MG63 (cell line): ENCODE measurements around the gene RMND1. TPM values are rescaled to one million over a fixed set of nuclear protein-coding genes. Genes with fewer than 3 reads are reported as not detected.
A peak's percentile ranks its signal among the peaks of the same experiment; 100 is the strongest.
"Not testable (repeated sequence)": the region's sequence is repeated elsewhere in the genome, so short reads cannot be mapped to it uniquely, and the experiment has no call there.

Source experiments
- DNase-seq: peaks from one replicate; pipeline ENCODE4 v3.0.0-alpha.2; 2020
- H3K27me3 ChIP-seq: fragments of 250-450 bp; sonication (Bioruptor Pico); 2 replicates; pipeline ENCODE4 v1.5.1; 2020; ENCODE audit warnings: mild to moderate bottlenecking, moderate library complexity
- H3K36me3 ChIP-seq: fragments of 250-450 bp; sonication (Bioruptor Pico); 2 replicates; pipeline ENCODE4 v1.5.1; 2020; ENCODE audit warnings: mild to moderate bottlenecking, moderate library complexity
- H3K4me3 ChIP-seq: fragments of 250-450 bp; sonication (Bioruptor Pico); 2 replicates; pipeline ENCODE4 v1.5.1; 2020; ENCODE audit warnings: mild to moderate bottlenecking, moderate library complexity
- H3K9me3 ChIP-seq: fragments of 250-450 bp; sonication (Bioruptor Pico); 2 replicates; pipeline ENCODE4 v1.5.1; 2020; ENCODE audit warnings: mild to moderate bottlenecking, moderate library complexity
- total RNA-seq: library from RNA; depleted of rRNA; stranded (reverse); fragments of >200 nt; shearing (Covaris generic); gene quantifications from 2 replicates; pipeline ENCODE4 v1.2.3, GENCODE V29; 2014; ENCODE audit warnings: low replicate concordance

RMND1 gene
- total RNA-seq, 1 experiment from 2014 or later = 23.5 TPM

DNA sequence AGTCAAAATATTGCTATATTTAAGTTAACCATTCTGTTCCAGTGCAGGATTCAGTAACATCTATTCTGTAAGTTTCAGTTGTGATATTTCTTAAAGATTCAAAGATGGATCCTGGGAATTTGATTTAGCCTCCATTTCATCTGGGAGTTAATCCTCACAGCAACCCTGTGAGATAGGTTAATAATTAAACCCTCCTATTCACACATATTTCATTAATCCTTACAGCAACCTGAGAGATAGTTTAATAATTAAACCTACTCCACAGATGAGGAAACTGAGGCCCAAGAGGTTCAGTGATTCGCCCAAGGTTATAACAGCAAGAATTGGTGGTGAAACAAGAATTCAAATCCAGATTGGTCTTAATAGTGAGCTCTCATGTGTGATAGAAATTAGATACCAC lies 49.7 kb downstream of the RMND1 start:
- no peak overlapping the region for H3K4me3 ChIP-seq
- no peak for DNase-seq
- H3K36me3 ChIP-seq = peaks cover 78% of the 10 kb centered on the region
- H3K27me3 ChIP-seq = no peaks in the 10 kb centered on the region
- H3K9me3 ChIP-seq = no peaks in the 10 kb centered on the region

DNA sequence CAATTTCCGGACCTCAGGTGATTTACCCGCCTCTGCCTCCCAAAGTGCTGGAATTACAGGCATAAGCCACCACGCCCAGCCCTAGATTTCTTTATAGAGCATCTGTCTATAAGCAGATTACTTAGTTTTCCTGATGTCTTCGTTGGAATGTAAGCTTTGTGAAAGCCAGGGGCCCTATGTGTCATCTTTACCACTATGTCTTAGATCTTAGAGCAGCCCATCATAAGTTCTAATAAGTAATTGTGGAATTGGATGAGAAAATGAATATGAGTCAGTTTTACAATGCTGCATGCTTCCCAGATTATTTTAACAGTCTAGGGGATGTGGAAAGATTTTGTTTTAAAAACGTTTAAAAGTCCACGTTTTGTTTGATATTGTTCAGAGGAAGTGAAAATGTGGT lies 51.5 kb downstream of the RMND1 start:
- peaks cover 76% of the 10 kb centered on the region for H3K36me3 ChIP-seq
- H3K27me3 ChIP-seq = no peaks in the 10 kb centered on the region
- no peaks in the 10 kb centered on the region for H3K9me3 ChIP-seq
- no peak overlapping the region for H3K4me3 ChIP-seq
- peak; percentile 28 for DNase-seq

DNA sequence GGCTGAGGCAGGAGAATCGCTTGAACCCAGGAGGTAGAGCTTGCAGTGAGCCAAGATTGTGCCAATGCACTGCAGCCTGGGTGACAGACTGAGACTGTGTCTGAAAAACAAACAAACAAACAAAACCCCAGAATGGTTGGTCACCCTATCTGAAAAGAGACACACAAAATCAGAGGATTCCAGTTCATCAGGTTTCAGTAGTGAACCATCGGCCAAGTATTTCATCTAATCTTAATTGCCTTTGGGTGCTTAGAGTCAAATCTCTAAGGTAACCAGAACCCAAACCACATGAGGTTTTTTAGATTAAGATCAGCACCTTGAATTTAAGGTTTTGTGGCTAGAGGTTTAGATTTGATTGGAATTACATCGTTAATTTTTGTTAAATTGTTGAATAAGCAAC lies 52.2 kb downstream of the RMND1 start:
- no peak for DNase-seq
- no peaks in the 10 kb centered on the region for H3K27me3 ChIP-seq
- H3K4me3 ChIP-seq = no peak overlapping the region
- H3K9me3 ChIP-seq = no peaks in the 10 kb centered on the region
- peaks cover 72% of the 10 kb centered on the region for H3K36me3 ChIP-seq

DNA sequence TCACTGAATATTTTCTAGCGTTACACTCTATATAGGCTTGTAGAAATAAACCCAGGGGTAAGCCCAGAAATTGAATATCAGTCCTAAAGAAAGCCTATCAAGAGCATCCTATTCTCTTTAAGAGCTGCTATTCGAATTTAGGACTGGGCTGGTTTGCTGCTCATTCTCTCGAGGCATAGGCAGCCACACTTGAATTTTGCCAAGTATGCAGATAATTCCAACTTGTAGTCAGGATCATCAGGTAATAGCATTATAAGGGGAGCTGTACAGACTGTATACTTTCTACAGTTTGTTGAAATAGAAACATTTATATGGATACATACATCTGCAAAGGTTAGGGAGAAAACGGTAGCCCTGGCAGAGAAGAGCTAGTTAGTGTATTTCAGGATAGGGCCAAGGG lies 58.5 kb downstream of the RMND1 start:
- Histone ChIP-seq H3K9me3 (no peaks in the 10 kb centered on the region), H3K36me3 (peaks cover 50% of the 10 kb centered on the region), H3K27me3 (no peaks in the 10 kb centered on the region), H3K4me3 (peak overlapping the region; percentile 91; the same call in 1 of the 2 replicates)
- DNase-seq = no peak

DNA sequence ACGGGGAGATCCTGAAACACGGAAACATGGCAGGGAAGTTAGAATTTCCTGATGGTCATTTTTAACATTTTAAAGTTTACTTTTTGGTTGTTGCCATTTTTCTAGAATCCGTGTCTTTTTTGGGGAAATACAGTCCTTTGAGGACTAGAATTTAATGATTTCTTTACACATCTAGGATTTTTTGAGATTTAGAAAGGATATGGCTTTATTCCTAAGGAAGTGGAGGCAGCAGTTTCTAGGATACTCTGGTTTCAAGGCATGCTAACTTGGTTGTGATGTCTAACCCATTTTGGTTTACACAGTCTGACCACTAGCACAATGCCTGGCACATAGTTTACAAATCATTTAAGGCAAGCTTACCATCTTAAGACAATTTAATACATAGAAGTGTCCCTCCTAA lies 59.5 kb downstream of the RMND1 start:
- Histone ChIP-seq H3K9me3 (no peaks in the 10 kb centered on the region), H3K36me3 (peaks cover 52% of the 10 kb centered on the region), H3K27me3 (no peaks in the 10 kb centered on the region), H3K4me3 (peak overlapping the region; percentile 91)
- DNase-seq = no peak

DNA sequence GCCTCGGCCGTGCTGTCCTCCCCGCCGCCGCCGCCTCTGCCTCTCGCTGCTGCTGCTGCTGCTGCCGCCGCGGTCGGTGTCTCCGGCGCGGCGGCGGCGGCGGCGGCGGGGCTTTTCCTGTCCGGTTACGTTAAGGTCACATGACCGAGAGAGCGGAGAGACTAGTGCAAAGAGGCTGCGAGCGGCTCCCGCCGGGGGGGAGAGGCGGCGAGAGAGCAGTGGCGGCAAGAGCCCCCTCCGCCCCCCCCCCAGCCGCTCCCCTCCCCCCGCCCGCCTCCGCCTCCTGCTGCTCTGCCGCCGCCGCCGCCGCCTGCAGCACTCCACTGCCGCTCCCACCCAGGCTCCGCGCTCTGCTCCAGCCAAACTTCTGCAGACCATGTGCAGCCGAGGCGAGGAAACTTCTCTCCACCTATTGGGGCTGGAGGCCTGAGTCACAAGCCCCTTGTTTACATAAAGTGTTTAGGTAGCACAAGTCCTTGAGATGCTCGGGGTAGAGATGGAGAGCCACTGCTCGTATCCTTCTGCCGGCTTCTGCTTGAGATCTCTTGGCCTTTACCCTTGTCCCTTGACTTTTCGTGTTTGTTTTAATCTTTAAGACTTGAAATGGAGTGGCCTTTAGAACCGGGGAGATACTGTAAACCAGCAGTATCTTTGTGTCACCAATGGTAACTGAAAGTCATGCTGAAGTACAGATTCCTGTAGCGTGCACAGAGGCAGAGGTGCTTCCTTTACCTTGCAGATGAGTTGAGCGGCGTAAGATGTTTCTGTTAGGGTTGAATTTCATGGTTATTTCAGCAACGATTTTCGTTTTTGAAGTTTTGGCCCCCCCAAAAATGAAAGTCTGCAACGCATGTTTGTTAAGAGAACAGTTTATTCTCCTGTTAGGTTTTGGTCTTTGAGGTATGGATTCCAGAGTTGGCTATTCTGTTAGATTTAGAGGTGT lies 60.2 kb downstream of the RMND1 start, which contains the start of gene ZBTB2:
Gene ZBTB2, minus strand, starts transcription at position 89 of the 943 bp plus-strand sequence. CDS start 17,922 bp downstream, outside the sequence.
- H3K4me3 ChIP-seq = peak within 1 kb of the TSS; percentile 91
- H3K36me3 ChIP-seq = peaks cover 48% of the 10 kb centered on the region
- peak; percentile 77 for DNase-seq
- no peaks in the 10 kb centered on the region for H3K9me3 ChIP-seq
- H3K27me3 ChIP-seq = no peaks in the 10 kb centered on the region

DNA sequence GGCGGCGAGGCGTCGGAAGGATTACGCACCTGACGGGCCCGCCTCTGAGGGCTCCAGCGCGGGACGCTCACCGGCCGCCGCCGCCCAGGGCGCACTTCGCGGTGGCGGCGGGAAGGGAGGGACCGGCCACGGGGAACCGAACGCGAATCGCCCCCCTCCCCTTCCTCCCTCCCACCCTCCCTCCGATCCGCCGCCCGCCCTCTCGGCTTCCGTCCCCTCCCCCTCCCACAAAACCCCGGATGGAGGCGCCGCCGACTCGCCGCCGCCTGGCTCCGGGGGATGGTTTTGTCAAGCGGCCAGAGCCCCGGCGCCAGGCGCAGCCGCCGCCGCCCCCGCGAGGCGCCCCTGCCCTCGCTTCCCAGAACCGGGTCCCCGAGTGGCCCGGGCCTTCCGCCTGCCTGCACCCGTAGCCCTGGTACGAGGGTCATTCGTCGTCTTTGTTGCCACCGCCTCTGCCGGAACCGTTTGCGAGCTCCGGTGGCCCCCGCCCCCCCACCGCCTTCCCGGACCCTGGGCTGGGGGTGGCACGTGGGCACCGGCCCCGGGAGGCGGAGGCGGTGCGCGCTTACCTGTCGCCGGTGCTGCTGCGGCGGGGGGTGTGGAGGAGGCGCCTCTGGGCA lies 61.0 kb downstream of the RMND1 start:
- peak overlapping the region; percentile 91 for H3K4me3 ChIP-seq
- H3K9me3 ChIP-seq = no peaks in the 10 kb centered on the region
- peak; percentile 76 for DNase-seq
- peaks cover 46% of the 10 kb centered on the region for H3K36me3 ChIP-seq
- H3K27me3 ChIP-seq = no peaks in the 10 kb centered on the region

DNA sequence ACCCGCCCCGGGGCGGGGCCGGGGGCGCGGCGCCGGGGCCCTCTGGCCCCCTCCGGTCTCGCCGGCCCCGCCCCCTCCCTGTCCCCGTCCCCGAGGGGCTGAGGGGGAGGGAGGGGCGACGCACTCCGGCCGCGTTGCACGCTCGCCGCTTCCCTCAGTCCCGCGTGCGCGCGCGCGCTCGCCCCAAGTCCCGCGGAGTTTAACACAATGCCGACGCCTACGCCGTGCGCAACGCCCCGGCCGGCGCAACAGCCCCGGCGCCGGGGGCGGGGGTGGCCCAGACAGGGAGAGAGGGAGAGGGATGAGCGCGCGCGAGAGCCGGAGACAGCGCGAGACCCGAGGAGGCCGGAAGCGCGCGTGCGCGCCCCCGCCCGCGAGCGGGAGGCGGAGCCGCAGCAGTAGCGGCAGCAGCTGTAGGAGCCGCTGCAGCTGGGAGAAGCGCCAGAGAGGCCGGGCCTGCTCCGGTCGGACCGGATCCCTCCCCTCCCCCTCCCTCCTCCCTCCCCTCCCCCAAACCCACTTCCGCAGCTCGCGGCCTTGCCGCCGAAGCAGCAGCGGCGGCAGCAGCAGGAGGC lies 61.6 kb downstream of the RMND1 start:
- Histone ChIP-seq H3K27me3 (no peaks in the 10 kb centered on the region), H3K4me3 (peak overlapping the region; percentile 91), H3K36me3 (peaks cover 41% of the 10 kb centered on the region), H3K9me3 (no peaks in the 10 kb centered on the region)
- peak; percentile 98 for DNase-seq

DNA sequence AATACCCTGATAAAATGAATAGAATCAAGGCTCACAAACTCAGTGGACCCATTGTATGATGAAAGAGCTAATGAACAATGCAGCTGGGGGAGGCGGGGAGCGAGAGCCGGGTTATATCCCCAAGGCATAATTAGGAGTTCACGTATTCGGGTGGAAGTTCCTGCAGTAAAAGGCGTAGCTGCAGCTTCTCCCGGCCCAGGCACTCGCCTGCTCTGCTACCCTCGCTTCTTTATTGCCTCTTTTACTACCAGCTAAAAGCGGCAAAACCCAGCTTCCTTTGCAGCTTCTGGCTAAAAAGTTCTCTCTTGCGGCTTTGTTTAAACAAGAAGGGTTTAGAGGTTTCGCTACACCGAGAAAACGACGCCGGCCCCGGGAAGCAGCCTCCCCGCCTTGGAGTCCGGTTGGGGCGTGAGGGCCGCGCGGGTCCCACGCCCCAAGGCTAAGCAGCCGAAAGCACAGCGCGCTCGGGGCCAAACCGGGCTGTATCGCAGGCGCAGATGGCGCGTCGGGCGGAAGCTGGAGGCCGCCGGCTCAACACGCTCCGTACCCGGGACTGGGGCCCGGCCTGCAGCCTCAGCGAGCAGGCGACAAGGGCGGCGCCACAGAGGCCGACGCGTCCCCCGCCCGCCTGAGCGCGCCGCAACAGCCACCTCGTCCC lies 62.2 kb downstream of the RMND1 start:
- Histone ChIP-seq H3K4me3 (peak overlapping the region; percentile 86), H3K9me3 (no peaks in the 10 kb centered on the region), H3K27me3 (no peaks in the 10 kb centered on the region), H3K36me3 (peaks cover 38% of the 10 kb centered on the region)
- peak; percentile 59 for DNase-seq

DNA sequence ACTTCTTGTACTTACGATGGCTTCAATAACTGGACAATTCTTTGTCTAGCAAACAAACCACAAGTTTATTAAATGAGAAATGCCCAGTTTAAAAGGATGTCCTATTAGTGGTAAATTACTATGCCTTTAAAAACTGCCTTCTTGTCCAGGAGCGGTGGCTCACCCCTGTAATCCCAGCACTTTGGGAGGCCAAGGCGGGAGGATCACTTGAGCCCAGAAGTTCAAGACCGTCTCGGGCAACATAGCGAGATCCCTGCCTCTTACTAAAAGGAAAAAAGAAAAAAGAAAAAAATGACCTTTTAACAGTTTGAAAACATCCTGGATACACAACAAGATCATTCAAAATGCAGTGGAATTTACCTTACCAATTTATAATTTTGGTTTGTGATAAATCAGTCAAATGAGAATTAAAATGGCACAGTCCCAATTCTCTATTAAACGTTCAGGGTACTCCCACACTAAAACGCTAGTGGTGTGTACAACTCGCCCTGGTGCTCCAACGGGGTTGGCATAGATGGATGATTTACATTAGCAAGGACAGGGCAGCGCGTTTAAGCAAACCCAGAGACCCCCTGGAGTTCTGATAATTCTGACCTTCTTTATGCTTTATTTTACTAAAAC lies 62.8 kb downstream of the RMND1 start:
- H3K36me3 ChIP-seq = peaks cover 39% of the 10 kb centered on the region
- H3K9me3 ChIP-seq = no peaks in the 10 kb centered on the region
- H3K27me3 ChIP-seq = no peaks in the 10 kb centered on the region
- peak overlapping the region; percentile 86 for H3K4me3 ChIP-seq
- DNase-seq = no peak

DNA sequence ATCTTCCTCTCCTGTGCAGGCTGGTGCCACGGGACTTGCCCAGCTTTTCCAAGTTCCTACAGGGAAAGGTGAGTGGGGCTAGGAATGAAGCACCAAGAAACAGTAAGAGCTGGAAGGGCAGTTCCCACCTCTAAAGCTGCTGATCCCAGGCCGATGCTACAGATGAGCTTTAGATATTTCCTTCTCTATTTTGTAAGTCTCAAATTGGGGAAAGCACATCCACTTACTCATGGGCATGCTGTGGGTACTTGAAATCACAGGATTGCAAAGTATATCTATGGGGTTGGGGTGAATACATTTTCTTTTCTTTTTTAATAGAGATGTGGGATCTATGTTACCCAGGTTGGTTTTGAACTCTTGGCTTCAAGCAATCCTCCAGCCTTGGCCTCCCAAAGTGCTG lies 63.7 kb downstream of the RMND1 start:
- Histone ChIP-seq H3K4me3 (no peak overlapping the region), H3K9me3 (no peaks in the 10 kb centered on the region), H3K36me3 (peaks cover 33% of the 10 kb centered on the region), H3K27me3 (no peaks in the 10 kb centered on the region)
- DNase-seq = no peak

DNA sequence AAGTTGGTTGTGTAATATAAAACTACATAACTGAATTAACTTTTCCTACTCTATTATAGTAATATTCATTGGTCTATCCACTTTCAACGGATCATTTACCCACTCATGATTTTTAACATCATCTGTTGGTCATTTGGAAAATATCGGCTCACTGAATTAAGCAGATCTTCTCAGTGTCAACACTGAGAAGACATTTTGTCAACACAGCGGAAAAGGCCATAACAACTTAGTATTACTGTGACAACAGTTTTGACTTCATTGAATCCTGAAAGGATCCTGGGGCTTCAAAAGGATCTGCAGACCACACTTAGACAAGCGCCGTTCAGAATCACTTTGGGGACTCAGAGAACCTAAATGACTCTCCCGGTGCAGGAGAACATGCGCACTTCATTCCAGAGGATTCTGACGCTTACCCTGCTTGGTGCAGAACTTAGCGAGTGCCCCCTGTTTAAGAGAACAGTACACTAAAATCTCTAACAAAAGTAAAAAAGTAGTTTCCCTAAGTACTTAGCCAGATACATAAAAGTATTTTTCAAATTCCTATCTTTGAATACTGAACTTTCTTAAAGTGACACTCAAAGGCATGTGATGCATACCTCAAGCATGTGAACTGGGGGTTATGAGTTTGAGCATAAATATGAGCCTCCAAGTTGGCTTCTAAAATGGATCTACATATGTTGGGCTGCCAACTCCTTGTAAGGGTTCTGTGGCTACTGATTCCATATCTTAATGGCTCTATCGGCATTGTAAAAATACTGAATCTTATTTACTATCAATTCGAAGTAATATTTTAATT lies 64.6 kb downstream of the RMND1 start:
- DNase-seq = no peak
- Histone ChIP-seq H3K36me3 (peaks cover 25% of the 10 kb centered on the region), H3K27me3 (no peaks in the 10 kb centered on the region), H3K4me3 (no peak overlapping the region), H3K9me3 (no peaks in the 10 kb centered on the region)

DNA sequence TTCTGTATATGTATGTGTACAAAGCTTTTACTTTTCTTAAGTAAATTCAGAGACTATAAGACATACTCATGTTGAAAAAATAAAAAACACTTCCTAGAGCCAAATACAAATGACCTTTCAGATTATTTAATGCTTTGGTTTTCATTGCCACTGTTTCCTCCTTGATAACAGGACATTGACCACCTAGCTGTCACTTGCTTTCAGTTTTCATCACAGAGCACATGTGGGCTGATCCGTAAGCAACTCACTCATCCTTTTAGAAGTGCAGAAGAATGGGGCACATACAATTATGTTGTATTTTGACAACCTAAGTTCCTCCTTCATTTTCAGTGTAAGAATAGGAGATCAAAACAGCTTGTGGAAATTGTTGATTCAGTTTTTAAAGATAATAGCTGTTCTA lies 66.7 kb downstream of the RMND1 start:
- no peak overlapping the region for H3K4me3 ChIP-seq
- no peaks in the 10 kb centered on the region for H3K27me3 ChIP-seq
- DNase-seq = no peak
- H3K36me3 ChIP-seq = peaks cover 23% of the 10 kb centered on the region
- no peaks in the 10 kb centered on the region for H3K9me3 ChIP-seq

DNA sequence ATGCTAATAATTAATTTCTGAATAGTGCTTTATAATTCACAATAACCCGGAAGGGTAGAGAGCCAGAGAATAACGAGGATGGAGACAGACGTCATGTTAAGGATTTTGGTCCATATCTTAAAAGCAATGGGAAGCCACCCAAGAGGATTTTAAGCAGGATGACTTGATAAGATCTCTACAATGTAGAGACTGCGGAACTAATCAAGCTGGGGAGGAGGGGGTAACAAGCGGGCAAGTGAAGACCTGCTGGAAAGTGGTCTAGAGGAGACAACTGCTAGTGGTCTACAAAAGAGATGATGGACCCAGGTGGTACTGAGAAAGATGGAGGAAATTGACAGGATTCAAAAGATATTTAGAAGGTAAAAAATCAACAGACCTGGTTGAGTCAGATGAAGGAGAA lies 67.8 kb downstream of the RMND1 start:
- Histone ChIP-seq H3K36me3 (peaks cover 23% of the 10 kb centered on the region), H3K4me3 (no peak overlapping the region), H3K27me3 (no peaks in the 10 kb centered on the region), H3K9me3 (no peaks in the 10 kb centered on the region)
- no peak for DNase-seq

DNA sequence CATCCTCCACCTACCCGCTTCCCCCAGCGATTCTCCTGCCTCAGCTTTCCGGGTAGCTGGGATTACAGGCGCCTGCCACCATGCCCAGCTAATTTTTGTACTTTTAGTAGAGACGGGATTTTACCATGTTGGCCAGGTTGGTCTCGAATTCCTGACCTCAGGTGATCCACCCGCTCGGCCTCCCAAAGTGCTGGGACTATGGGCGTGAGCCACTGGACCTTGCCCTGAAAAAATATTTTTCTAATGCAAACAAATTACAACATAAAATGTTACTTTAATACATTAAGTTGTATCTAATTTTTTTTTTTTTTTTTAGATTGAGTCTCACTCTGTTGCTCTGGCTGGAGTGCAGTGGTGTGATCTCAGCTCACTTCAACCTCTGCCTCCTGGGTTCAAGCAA lies 69.3 kb downstream of the RMND1 start:
- H3K36me3 ChIP-seq, H3K4me3 ChIP-seq, H3K27me3 ChIP-seq, H3K9me3 ChIP-seq, DNase-seq: not testable (repeated sequence)

DNA sequence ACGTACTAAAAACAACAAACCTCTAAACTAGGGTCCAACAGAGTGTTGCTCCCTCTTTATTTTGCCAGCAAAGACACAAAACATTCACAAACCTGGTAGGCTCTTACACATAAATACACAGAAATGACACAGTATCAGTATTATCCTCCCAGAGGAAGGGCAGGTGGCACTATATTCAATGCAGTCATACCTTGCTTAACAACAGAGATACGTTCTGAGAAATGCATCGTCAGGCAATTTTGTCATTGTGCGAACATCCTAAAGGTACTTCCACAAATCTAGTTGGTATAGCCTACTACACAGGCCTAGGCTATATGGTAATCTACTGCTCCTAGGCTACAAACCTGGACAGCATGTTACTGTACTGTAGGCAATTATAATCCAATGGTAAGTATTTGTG lies 70.2 kb downstream of the RMND1 start:
- DNase-seq = no peak
- Histone ChIP-seq H3K36me3 (peaks cover 5% of the 10 kb centered on the region; the same call in 1 of the 2 replicates), H3K9me3 (no peaks in the 10 kb centered on the region), H3K4me3 (no peak overlapping the region), H3K27me3 (no peaks in the 10 kb centered on the region)
